ENCODE data around the gene SLC25A45. TPM values are rescaled to one million over a fixed set of nuclear protein-coding genes. Genes with fewer than 3 reads are reported as not detected.

Gene SLC25A45
- total RNA-seq, 1 donor, result 4.3 TPM

GRCh38 chr11:65392899-65393298 lies 10.5 kb upstream of the SLC25A45 start:
- H3K4me3 ChIP-seq (ENCODE audit: insufficient read depth, low read length), result no peak overlapping the region
- H3K4me1 ChIP-seq (ENCODE audit: insufficient read depth, low read length), result peaks cover 29% of the 10 kb centered on the region
- peaks cover 12% of the 10 kb centered on the region for H4K20me1 ChIP-seq (ENCODE audit: insufficient read depth, low read length)
- no peak overlapping the region for H3K27ac ChIP-seq (ENCODE audit: low read depth, low read length)
- H3K36me3 ChIP-seq (ENCODE audit: insufficient read depth, low read length), result peaks cover 50% of the 10 kb centered on the region
- H3K9me3 ChIP-seq (ENCODE audit: low read depth, low read length), result no peaks in the 10 kb centered on the region
- H3K79me2 ChIP-seq (ENCODE audit: insufficient read depth, low read length), result peaks cover 70% of the 10 kb centered on the region
- TF ChIP-seq CTCF (IDR thresholded peaks at IDR 0.05; ENCODE audit: extremely low read depth, low read depth, low read length), result no peak
- no peak overlapping the region for H3K4me2 ChIP-seq (ENCODE audit: insufficient read depth, low read length)
- no peak overlapping the region for H2AFZ ChIP-seq (ENCODE audit: low read length)
- peak; percentile 68 for DNase-seq (ENCODE audit: insufficient read length, low spot score, missing footprints)
- H3K27me3 ChIP-seq (ENCODE audit: insufficient read depth, low read length), result no peaks in the 10 kb centered on the region

- no peak overlapping the region for H3K27ac ChIP-seq (ENCODE audit: low read depth, low read length)
- peaks cover 75% of the 10 kb centered on the region for H3K79me2 ChIP-seq (ENCODE audit: insufficient read depth, low read length)
- H3K9me3 ChIP-seq (ENCODE audit: low read depth, low read length), result no peaks in the 10 kb centered on the region
- TF ChIP-seq CTCF (IDR thresholded peaks at IDR 0.05; ENCODE audit: extremely low read depth, low read depth, low read length), result no peak
- H3K27me3 ChIP-seq (ENCODE audit: insufficient read depth, low read length), result no peaks in the 10 kb centered on the region
- no peak overlapping the region for H2AFZ ChIP-seq (ENCODE audit: low read length)
- no peak overlapping the region for H3K4me2 ChIP-seq (ENCODE audit: insufficient read depth, low read length)
- peak; percentile 22 for DNase-seq (ENCODE audit: insufficient read length, low spot score, missing footprints)
- H3K36me3 ChIP-seq (ENCODE audit: insufficient read depth, low read length), result peaks cover 45% of the 10 kb centered on the region
- peaks cover 12% of the 10 kb centered on the region for H4K20me1 ChIP-seq (ENCODE audit: insufficient read depth, low read length)
- peaks cover 29% of the 10 kb centered on the region for H3K4me1 ChIP-seq (ENCODE audit: insufficient read depth, low read length)
- no peak overlapping the region for H3K4me3 ChIP-seq (ENCODE audit: insufficient read depth, low read length)
These were observed 9.9 kb upstream of the SLC25A45 start for GRCh38 chr11:65392186-65392829.

GRCh38 chr11:65390996-65391395 lies 8.6 kb upstream of the SLC25A45 start:
- DNase-seq (ENCODE audit: insufficient read length, low spot score, missing footprints), result peak; percentile 95
- peaks cover 12% of the 10 kb centered on the region for H4K20me1 ChIP-seq (ENCODE audit: insufficient read depth, low read length)
- no peaks in the 10 kb centered on the region for H3K9me3 ChIP-seq (ENCODE audit: low read depth, low read length)
- H3K4me1 ChIP-seq (ENCODE audit: insufficient read depth, low read length), result peaks cover 36% of the 10 kb centered on the region
- H3K4me3 ChIP-seq (ENCODE audit: insufficient read depth, low read length), result peak overlapping the region; percentile 42
- TF ChIP-seq CTCF (IDR thresholded peaks at IDR 0.05; ENCODE audit: extremely low read depth, low read depth, low read length), result no peak
- no peak overlapping the region for H2AFZ ChIP-seq (ENCODE audit: low read length)
- peak overlapping the region; percentile 60 for H3K4me2 ChIP-seq (ENCODE audit: insufficient read depth, low read length)
- peaks cover 84% of the 10 kb centered on the region for H3K79me2 ChIP-seq (ENCODE audit: insufficient read depth, low read length)
- peaks cover 37% of the 10 kb centered on the region for H3K36me3 ChIP-seq (ENCODE audit: insufficient read depth, low read length)
- H3K27ac ChIP-seq (ENCODE audit: low read depth, low read length), result peak overlapping the region; percentile 51
- H3K27me3 ChIP-seq (ENCODE audit: insufficient read depth, low read length), result no peaks in the 10 kb centered on the region

GRCh38 chr11:65390099-65390941 lies 7.9 kb upstream of the SLC25A45 start:
- H3K79me2 ChIP-seq (ENCODE audit: insufficient read depth, low read length), result peaks cover 84% of the 10 kb centered on the region
- no peak for TF ChIP-seq CTCF (IDR thresholded peaks at IDR 0.05; ENCODE audit: extremely low read depth, low read depth, low read length)
- peaks cover 12% of the 10 kb centered on the region for H4K20me1 ChIP-seq (ENCODE audit: insufficient read depth, low read length)
- peak; percentile 95 for DNase-seq (ENCODE audit: insufficient read length, low spot score, missing footprints)
- peak overlapping the region; percentile 42 for H3K4me3 ChIP-seq (ENCODE audit: insufficient read depth, low read length)
- H3K27me3 ChIP-seq (ENCODE audit: insufficient read depth, low read length), result no peaks in the 10 kb centered on the region
- peak overlapping the region; percentile 61 for H3K27ac ChIP-seq (ENCODE audit: low read depth, low read length)
- H3K9me3 ChIP-seq (ENCODE audit: low read depth, low read length), result no peaks in the 10 kb centered on the region
- no peak overlapping the region for H2AFZ ChIP-seq (ENCODE audit: low read length)
- H3K4me2 ChIP-seq (ENCODE audit: insufficient read depth, low read length), result peak overlapping the region; percentile 60
- H3K4me1 ChIP-seq (ENCODE audit: insufficient read depth, low read length), result peaks cover 36% of the 10 kb centered on the region
- H3K36me3 ChIP-seq (ENCODE audit: insufficient read depth, low read length), result peaks cover 31% of the 10 kb centered on the region

Measured in osteoblast (primary cell).